MM.1S (cell line): ENCODE results near the gene CAPN8.

Experiments
- CTCF ChIP-seq: fragments of 300-600 bp; sonication (generic); IDR thresholded peaks from 2 replicates; pipeline ENCODE4 v1.5.1; 2016; ENCODE audit warnings: antibody characterized with exemption, low read length, mixed read lengths
- EZH2 ChIP-seq: fragments of 300-600 bp; sonication (generic); optimal IDR thresholded peaks from 2 replicates; pipeline ENCODE3; 2017; ENCODE audit warnings: low read depth, mild to moderate bottlenecking, antibody characterized with exemption, low read length, mixed read lengths

DNA sequence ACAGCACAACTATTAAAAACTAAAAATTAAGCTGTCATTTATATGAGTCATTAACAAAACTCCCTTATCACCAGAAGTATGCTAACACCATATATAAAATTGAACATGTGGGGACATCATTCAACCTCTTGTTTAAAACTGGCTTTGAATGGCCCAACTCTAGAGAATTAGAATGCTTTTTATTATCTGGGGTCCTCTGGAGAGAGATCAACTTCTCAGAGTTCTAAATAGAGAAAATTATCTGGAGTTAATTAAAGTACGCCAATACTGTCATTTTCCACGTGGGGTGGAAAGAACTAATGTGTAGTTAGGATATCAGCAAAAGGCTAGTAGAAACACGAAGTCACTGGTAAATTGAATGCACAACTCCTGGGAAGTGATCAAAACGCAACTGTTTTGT lies 25.6 kb upstream of the CAPN8 start:
- TF ChIP-seq CTCF = no peak
- no peak for TF ChIP-seq EZH2
